ENCODE results near the gene DUSP22.
A peak's percentile ranks its signal among the peaks of the same experiment; 100 is the strongest.
"Not testable (repeated sequence)": the region's sequence is repeated elsewhere in the genome, so short reads cannot be mapped to it uniquely, and the experiment has no call there.

The DUSP22 gene

DNA sequence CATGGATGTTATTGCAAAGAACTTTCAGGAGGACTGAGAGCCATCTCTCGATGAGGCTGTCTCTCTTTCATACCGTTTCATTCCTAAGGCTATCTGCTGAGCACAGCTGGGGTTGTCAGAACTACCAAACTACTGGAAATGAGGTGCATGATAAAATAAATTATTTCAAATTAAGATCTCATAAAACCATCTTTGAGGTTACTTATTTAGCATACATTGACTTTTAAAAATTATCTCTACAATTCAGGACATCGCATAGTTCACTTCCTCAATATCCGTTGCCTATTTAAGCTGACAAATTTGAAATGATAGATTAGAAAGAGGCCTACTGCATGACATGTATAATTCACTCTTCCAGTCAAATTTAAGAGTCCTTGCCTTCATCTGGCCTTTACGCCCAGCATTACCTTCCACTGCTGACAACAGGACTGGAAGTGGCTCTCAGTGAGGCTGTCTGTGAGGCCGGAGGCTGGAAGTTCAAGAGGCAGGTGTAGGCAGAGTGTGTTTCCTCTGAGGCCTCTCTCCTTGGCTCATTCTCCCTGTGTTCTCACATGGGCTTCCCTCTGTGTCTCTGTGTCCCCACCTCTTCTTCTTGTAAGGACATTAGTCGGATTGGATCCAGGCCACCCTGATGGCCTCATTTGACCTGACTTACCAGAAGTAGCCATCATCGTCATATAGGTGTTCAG, 12.8 kb upstream of the DUSP22 start:
- no peak for DNase-seq (ENCODE audit: low read depth in 2 of 2)

DNA sequence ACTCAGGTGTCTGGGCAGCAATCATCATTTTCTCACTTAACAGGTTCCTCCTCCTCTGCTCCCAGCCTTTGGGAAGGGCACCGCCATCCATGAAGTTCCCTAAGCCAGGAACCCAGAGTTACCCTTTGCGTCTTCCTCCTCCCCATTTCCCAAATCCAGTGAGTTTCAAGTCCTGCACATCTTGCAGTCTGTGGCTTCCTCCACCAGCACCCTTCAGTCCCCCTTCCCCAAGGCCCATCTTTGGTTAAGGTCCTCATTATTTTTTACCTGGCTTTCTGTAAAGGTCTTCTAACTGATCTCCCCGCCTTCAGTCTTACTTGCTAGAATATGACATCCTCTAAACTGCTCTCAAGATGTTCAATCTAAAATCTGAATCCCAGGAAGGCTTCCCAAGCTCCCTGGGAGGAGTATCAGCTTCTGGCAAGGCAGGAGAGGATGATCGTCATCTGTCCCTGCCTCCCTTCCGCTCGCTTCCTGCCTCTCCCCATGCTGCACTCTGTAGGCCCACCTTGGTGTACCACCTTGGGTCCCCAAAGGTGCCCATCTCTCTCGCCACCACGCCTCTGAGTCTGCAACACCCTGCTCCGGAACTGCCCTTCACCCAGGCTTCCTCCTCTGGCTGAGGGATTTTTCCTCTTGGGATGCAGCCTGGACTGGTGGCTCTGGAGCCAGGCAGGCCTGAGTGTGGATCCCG, 11.4 kb upstream of the DUSP22 start:
- no peak for DNase-seq (ENCODE audit: low read depth in 2 of 2)

DNA sequence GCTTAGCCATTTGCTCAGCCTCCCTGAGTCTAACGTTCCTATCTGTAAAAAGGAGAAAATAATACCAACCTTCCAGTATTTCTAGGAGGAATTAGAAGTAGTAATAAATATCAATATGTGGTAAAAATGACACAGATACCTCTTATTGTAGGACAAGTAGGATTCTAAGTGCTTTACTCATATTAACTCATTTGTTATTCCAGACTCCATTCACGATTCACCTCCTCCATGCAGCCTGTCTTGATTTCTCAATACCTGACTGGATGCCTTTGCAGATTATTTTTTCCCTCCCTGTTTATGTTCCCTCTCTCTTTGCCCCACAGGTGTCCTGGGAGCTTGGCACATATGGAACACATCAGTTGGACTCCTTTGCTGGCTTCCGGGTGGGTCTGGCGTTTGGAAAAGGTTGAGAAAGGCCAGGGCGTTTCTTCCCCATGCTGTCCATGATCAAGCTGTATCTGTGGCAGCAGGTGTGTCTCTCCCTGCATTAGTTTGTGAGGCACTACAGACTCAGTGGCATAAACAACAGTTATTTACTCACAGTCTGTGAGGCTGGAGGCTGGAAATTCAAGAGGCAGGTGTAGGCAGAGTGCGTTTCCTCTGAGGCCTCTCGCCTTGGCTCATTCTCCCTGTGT, 10.7 kb upstream of the DUSP22 start:
- DNase-seq (ENCODE audit: low read depth in 2 of 2): no peak

DNA sequence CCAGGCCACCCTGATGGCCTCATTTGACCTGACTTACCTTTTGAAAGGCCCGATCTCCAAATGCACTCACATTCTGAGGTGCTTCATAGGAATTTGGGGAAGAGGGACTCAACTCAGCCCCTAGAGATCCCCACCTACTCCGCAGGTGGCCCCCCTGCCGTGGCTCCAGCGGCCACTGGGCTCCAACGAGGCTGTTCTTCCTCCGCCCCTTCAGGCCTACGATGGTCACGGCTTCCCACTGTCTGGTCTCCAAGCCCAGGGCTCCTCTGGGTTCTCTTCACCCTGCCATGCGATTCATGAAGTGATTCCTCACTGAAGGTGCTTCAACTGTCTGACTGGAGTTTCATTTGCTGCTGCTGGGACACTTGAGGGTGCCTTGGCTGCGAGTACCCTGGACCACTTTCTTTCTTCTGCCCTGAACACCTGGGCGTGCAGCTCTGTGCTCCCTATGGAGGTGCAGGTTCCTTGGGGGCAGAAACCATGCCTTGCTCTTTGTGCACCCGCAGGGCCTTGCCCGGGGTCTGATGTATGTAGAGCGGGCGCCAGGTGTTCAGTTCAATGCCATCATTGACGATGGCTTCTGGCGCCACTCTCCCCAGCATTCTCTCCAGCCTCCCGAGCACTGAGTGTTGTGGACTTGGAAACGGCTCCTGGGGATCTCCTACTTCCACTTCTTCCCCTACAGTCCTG, 10.0 kb upstream of the DUSP22 start:
- DNase-seq (ENCODE audit: low read depth in 2 of 2): no peak

DNA sequence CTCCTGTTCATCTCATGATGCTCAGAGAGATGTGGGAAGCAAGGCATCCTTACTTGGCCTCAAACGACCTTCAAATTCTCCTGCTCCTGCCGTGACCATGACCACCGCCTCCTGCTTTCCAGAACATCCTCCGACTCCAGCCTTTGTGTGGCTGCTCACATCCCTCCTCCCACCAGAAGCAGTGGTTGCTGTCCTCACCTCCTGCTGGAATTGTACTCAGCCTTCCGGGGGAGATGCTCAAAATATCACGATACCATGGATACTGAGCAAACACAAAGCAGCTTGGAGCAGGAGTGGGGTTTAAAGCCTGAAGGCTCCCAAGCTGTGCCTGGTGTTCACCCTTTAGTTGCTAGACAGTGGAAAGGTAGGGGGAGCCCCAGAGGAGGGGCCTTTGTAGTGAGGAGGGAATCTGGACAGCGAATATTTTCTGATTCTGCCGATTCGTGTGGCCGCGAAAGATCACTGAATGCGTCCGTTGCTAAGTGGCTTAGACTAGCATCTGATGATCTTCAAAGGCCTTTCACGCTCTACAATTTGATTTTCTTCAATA, 9.3 kb upstream of the DUSP22 start:
- DNase-seq (ENCODE audit: low read depth in 2 of 2): no peak

DNA sequence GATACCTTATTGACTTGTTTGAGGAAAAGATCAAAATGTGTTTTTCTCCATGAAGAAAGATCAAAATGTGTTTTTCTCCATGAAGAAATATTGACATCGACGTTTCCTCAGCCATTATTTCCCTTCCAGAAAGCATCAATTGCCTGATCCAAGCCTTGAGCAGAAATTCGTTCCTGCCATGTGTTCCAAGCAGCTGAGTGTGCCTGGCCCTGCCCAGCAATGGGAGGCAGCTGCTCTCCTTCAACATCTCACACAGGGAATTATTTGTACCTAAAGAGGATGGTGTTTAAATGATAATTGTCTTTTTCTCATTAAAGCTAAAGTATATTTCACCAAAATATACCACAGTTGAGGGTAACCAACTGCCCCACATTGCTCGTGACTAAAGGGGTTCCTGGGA, 7.8 kb upstream of the DUSP22 start:
- DNase-seq (ENCODE audit: low read depth in 2 of 2): no peak

DNA sequence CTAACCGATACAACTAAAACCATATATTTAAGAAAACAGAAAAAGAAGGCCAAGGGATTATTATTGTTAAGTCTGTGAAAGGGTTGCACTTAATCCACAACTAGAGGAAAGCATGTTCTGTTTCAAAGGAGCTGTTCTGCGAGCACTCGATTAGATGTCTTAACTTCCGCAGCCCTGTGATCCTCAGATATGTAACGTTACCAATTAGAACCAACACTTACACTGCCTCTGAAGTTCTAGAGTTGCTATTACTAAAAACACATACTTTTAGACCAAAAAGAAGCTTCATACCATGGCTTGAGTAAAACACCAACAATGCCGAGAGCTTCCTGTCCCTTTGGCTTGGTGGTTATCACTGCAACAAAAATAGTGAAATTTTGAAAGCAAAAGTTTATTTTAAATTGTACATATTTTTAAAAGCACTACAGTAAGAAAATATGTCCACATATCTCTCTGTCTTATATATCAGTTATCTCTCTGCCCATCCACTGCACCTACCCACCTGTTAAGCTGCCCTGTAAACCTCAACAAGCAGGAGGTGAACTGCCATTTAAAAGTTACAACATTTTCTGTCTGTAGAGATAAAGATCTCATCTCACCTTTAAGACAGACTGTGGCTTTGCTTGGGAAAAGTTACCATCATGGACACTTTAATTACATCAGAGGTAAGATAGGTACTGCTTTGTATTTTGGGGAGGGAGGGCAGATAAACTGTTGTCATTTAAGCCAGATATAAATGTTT, 7.1 kb upstream of the DUSP22 start:
- no peak for DNase-seq (ENCODE audit: low read depth in 2 of 2)

DNA sequence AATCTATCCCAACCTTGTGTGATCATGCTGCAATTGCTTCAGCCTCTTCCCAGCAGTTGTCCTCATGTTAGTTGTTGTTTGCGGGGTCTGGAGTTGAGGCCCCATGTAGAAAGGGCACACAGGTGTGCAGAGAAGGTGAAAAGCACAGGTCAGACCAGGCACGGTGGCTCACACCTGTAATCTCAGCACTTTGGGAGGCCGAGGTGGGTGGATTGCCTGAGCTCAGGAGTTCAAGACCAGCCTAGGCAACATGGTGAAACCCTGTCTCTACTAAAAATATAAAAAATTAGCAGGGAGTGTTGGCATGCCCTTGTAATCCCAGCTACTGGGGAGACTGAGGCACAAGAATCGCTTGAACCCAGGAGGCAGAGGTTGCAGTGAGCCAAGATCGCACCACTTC, 6.4 kb upstream of the DUSP22 start:
- DNase-seq (ENCODE audit: low read depth in 2 of 2): not testable (repeated sequence)

DNA sequence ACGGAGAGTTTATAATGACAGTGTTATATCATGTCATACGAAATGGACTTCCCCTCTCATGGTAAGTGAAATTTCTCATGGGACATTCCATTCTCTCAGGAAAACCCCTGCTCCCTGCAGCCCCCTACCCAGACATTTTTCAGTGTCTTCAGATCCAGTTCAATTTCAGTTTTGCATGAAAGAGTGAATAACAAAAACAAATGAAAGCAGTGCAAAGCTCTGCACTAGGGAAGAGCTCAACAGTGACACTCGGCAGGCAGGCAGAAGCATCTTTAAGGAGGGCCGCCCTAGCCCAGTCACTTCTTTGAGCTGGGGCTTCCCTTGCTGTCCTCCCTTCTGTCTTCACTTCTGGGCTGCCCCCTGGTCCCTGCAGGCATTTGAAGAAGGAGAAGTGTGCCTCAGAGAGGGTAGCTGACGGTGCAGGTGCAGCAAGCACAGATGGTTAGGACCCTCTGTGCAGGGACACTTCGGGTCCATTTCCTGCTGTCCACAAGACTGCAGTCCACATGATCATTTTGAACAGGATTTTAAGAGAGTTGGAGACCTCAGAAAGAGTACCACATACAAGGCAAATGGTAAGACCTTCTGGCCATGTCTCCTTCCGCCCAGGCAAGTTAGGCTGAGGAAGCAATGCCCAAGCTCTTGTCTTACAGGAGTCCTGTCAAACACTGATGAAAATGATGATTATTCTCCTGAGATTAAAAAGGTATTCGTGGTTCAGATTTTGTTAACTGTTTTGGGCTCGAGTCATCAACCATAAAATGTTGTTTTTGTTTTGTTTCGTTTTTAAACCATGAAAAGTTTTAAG, 5.4 kb upstream of the DUSP22 start:
- DNase-seq (ENCODE audit: low read depth in 2 of 2): no peak

DNA sequence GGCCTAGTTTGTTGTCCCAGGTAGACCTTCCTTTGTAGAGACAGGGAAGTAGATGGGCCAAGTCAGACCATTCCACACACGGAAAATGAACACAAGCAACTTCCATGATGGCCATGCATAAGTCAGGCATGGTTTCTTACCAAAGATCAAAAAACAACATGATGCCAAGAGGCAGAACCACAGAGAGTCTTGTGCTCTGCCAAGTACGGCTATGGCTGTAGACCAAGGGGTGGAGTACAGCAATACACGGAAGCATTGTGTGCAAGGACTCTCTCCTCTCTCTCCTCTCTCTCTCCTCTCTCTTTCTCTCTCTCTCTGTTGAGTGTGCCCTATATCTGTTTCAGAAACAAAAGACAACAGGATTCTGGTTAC, 4.8 kb upstream of the DUSP22 start:
- DNase-seq (ENCODE audit: low read depth in 2 of 2): no peak

DNA sequence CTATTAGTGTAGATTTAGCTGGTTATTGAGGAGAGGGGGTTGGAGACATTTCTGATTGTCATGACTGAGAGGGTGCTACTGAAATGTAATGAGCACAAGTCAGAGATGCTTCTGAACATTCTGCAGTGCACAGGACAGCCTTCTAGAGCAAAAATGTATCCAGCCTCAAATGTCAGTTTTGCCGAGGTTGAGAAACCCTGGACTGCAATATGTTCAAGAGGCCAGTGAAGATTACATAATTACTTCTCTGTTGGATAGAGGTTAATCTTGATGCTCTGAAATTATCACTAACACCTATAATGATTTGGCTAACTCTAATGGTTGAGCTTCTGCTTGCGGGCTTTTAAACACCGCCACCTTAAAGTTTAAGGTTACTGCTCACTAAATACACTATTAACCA, 3.4 kb upstream of the DUSP22 start:
- no peak for DNase-seq (ENCODE audit: low read depth in 2 of 2)

DNA sequence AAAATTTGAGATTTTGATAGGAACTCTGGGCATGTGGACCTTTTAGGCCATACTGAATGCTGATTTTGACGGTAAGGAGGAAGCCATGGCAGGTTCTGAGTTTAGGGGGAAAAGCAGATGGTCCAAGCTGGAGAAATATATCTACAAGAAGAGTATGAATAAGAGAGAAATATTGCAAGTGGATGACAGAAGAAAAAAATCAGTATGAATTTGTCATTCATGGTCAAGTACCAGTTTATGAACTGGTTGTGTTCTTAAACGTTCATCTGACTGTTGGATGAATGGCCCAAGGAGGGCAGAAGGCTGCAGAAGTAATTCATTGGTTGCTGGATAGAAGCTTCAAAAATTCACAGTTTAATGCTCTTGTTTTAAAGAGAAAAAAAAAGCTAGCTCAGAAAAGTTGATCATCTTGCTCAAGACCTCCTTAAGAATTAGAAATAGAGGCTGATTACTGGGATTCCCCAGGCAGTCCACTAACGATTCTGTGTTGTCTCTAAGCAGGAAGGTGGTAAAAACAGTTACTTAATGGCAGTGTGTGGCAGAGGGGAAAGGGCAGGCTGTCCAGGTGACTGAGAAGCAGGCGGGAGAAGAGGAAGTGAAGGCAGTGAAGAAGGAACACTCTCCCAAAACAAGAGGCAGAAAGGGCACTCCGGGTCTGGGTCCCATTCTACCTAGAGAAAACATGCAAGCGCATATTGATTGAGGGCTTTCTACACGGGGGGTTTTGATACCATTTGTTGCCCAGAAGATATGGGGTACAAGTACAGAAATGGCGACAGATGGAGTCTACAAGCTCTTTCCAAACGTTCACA, 2.0 kb upstream of the DUSP22 start:
- DNase-seq (ENCODE audit: low read depth in 2 of 2): no peak

DNA sequence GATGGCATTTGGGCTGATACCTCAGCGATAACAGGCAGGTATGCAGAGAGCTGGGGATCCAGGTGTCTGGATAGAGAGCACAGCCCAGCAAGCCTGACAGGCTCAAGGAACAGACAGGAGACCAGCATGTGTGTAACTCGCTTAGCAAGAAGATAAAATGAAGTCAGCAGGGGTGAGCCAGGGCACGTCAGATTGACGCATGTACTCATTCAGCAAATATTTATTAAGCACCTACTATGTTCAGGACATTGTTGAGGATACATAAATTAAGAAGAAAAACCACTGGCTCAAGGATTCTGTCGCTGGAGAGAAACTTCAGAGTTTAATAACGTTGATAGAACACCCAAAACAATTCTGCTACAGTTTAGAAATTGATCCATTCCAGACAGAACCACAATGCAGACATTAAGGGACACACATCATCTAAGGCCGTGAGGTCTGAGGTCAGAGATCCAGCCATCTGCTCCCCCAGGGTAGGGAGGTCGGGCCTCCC, 1.0 kb upstream of the DUSP22 start:
- DNase-seq (ENCODE audit: low read depth in 2 of 2): no peak

DNA sequence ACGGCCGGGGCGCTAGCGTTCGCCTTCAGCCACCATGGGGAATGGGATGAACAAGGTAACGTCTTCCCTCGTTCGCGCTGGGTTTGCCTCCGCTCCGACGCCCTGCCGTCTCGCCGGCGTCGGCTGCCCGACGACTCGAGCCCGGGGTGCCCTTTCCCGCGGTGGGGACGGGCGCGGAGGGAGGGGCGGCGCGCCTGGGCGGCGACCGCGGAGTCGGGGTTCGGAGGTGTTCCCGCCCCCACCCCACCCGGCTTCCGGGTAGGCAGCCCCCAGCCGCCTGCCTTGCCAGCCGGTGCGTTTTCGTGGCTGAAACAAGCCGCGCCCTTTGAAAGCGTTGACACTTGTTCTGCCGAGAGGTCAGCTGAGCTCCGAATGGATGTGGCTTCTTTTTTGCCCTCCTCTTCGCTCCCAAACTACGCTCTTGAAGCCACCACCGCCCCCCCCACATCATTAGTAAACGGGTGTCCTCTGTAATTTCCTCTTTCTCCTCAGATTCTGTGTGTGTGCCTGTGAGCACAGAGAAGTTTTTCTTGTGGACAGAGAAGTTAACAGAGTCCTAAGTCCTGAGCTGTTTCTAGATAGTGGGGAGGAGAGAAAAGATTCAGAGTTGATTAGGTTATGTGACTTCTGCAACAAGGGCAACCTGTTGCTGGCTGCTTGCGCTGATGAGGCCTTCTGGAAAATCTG, 362 bp downstream of the DUSP22 start:
- DNase-seq (ENCODE audit: low read depth in 2 of 2): peak; percentile 67 to 86

DNA sequence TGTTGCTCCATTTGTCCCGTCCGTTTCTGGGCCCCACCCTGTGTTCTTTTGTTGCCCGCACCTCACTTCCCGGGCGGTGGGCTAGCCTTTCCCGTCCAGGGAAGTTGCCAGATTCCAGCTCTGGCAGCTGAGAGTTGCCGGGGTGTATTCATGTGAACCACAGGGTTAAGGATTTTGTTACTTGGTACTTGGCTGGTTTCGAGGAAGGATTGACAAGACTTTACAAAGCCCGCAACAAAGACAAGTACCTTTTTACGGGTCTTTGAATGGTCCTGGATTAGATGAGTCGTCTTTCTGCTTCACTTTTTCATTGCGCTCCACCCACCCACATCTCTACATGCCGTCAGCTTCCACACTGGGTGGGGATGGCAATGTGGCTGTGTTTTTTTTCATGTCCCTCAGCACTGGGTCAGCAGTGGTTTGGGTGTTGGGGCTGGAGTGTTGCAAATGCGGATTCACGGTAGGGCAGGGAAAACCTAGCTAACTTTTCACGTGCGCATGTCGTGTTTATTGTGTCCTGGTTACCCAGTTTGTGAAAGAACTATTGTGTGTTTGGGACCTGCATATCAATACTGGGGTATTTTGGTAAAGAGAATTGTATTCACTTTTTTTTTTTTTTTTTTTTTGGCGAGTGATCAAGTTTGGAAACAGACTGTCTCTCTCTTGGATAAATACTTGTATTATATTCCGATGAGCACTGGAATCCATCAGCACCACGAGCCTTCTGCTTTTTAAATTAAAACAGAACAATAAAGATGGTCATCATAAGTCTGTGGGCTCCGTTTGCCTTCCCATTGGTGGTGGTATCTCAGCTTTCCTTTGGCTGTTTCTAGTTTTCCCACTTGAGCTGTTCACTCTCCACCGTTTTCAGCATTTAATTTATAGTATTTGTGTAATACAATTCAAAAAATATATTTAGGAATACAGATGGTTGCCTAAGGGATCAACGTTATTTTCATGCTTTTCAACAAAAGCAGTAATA, 1.2 kb downstream of the DUSP22 start:
- DNase-seq (ENCODE audit: low read depth in 2 of 2): peak; percentile 26 to 50

DNA sequence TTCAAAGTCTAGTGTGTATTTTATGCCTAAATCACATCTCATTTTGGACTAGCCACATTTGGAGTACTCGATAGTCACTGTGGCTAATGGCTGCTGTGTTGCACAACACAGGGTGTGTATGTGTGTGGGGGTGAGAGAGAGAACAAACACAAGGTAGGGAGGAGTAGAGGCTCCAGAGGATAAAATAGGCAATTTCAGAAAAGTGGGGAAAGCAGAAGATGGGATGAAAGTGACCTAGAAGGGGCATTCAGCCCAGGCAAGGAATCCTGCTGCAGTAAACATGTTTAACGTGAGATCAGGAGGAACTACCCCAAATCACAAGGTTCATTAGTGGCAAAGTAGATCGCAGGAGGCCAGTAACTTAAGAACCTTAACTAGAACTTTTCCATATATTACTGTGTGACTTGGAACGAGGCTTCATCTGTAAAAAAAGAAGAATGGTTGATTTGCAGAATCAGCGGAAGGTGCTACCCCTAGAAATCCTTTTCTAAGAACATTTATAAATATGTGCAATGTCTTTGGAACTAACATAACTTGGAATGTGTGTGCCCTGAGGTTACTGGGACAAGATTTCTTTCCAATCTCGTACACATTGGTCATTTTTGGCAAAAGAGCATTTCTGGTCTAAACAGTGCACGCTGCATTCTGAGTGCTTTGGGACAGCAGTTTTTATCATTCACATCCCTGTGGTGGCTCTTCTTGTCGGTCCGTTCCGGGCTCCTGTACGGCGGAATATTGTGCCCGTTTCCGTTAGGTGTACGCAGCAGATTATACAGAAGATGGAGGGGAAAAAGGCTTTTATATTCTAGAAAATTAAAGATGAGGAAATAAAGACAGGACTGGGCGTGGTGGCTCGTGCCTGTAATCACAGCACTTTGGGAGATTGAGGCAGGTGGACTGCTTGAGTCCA, 2.6 kb downstream of the DUSP22 start:
- no peak for DNase-seq (ENCODE audit: low read depth in 2 of 2)
